Neuron (in vitro differentiated cells): Measurements from ENCODE around the gene TMEM81.

Source experiments
- H2AFZ ChIP-seq: one replicate; pipeline ENCODE4 v1.6.1; 2013; ENCODE audit warnings: low read depth, mild to moderate bottlenecking, inconsistent platforms, low read length, moderate library complexity
- H3K27me3 ChIP-seq: one replicate; pipeline ENCODE4 v1.6.1; 2013; ENCODE audit warnings: low read length; ENCODE audit not compliant: insufficient read depth
- H3K36me3 ChIP-seq: one replicate; pipeline ENCODE4 v1.6.1; 2013; ENCODE audit warnings: low read length; ENCODE audit not compliant: insufficient read depth
- H3K4me1 ChIP-seq: one replicate; pipeline ENCODE4 v1.6.1; 2013; ENCODE audit warnings: low read length; ENCODE audit not compliant: insufficient read depth
- H3K4me3 ChIP-seq: 2 replicates; pipeline ENCODE4 v1.5.1; 2013; ENCODE audit warnings: mild to moderate bottlenecking, low read length, moderate library complexity
- H3K9me3 ChIP-seq: one replicate; pipeline ENCODE4 v1.6.1; 2013; ENCODE audit warnings: low read length

Gene TMEM81

DNA sequence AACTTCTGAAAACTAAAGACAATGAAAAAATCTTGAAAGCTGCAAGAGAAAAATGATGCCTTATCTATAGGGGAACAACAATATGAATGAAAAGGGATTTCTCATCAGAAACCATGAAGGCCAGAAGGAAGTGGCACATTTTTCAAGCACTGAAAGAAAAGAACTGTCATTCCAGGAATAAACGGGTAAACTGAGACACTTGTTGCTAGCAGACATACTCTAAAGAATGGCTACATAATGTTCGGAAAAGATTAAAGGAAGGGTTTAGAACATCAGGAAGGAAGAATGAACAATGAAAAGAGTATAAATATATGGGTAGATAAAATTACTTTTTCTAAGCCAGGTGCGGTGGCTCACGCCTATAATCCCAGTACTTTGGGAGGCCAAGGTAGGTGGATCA is 23.1 kb upstream of the TMEM81 start:
- Histone ChIP-seq H3K36me3 (peaks cover 54% of the 10 kb centered on the region), H3K27me3 (no peaks in the 10 kb centered on the region)

DNA sequence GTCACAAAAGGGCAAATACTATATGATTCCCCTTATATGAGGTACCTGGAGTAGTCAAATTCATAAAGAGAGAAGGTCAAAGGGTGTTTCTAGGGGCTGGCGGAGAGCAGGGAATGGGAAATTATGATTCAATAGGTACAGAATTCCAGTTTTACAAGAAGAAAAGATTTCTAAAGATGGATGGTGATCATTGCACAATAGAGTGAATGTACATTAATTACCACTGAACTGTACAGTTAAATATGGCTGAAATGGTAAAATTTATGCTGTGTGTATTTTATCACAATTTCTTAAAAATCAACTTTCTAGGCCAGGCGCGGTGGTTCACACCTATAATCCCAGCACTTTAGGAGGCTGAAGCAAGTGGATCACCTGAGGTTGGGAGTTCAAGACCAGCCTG is 18.1 kb upstream of the TMEM81 start:
- H3K4me1 ChIP-seq, result no peaks in the 10 kb centered on the region
- no peaks in the 10 kb centered on the region for H3K9me3 ChIP-seq
- no peaks in the 10 kb centered on the region for H3K27me3 ChIP-seq
- peaks cover 78% of the 10 kb centered on the region for H3K36me3 ChIP-seq
- H2AFZ ChIP-seq, result no peak overlapping the region
- H3K4me3 ChIP-seq, result no peak overlapping the region

More for the DNA sequence above, 23.1 kb upstream of the TMEM81 start:
- Histone ChIP-seq H3K9me3 (no peaks in the 10 kb centered on the region), H3K4me3 (no peak overlapping the region), H3K4me1 (no peaks in the 10 kb centered on the region), H2AFZ (no peak overlapping the region)

DNA sequence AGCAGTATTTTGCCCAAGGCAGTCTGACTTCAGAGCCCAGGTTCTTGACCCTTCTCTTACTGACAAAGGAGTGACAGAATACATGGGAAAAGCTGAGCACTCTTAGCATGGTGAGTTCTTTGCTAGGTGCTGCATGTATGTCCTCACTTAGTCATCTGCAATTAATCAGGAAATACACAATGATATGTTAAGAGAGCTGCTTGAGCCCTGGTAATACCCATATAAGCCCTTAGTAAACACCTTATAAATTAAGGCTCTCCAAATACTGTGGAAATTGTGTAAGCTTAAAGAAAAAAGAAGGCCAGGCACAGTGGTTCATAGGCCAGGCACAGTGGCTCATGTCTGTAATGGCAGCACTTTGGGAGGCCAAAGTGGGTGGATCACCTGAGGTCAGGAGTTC is 14.0 kb upstream of the TMEM81 start:
- no peaks in the 10 kb centered on the region for H3K9me3 ChIP-seq

DNA sequence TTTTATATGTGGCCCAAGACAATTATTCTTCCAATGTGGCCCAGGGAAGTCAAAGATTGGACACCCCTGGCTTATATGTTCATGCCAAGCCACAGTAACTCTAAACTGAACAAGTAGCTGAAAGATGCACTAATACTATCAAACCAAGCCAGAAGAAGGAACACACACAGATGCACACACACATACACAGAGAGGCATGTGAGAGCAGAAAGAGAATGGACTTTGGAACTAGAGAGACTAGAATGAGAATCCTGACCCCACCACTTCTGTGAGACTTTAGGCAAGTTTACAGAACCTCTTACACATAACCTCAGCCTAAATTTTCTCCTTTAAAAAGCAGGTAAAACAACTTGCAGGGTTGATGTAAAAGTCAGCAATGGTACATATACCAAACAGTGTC is 11.2 kb upstream of the TMEM81 start:
- Histone ChIP-seq H3K9me3 (no peaks in the 10 kb centered on the region), H2AFZ (no peak overlapping the region), H3K27me3 (no peaks in the 10 kb centered on the region), H3K36me3 (peaks cover 80% of the 10 kb centered on the region), H3K4me3 (no peak overlapping the region), H3K4me1 (no peaks in the 10 kb centered on the region)

More for the DNA sequence above, 14.0 kb upstream of the TMEM81 start:
- H3K4me3 ChIP-seq, result no peak overlapping the region
- H2AFZ ChIP-seq, result no peak overlapping the region
- H3K36me3 ChIP-seq, result peaks cover 77% of the 10 kb centered on the region
- H3K27me3 ChIP-seq, result no peaks in the 10 kb centered on the region
- no peaks in the 10 kb centered on the region for H3K4me1 ChIP-seq

DNA sequence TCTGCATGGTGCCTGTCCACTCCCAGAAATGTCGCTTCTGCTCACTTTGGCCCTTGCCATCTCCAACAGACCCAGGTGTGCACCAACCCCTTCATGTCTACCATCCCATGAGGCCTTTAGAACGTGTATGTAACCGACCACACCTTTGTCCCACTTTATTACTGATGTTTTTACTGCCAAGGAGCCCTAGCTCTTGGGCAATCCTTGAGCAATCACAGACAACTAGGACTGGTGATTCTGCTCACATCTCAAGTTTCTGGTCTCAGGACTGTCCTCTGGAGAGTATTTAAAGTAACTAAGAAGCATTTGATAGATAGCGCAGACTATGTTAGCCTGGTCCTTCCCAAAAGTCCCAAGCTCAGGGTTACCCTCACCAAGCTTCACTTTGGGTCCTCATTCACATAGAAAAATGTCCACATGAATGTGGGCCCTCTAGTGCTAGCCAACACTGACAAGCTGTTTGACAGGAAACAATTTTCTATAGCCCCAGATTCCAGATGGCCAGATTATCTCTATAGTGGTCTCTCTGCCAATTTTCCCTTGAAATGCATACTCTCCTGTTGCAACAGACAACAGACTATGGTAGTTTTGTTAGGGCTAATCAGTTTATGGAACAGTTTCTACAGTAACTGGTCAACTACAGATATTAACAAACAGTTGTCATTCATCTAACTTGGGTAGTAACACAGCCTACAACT is 6.9 kb upstream of the TMEM81 start:
- no peaks in the 10 kb centered on the region for H3K4me1 ChIP-seq
- no peak overlapping the region for H2AFZ ChIP-seq
- H3K36me3 ChIP-seq, result peaks cover 73% of the 10 kb centered on the region
- H3K4me3 ChIP-seq, result no peak overlapping the region
- no peaks in the 10 kb centered on the region for H3K27me3 ChIP-seq
- H3K9me3 ChIP-seq, result no peaks in the 10 kb centered on the region

DNA sequence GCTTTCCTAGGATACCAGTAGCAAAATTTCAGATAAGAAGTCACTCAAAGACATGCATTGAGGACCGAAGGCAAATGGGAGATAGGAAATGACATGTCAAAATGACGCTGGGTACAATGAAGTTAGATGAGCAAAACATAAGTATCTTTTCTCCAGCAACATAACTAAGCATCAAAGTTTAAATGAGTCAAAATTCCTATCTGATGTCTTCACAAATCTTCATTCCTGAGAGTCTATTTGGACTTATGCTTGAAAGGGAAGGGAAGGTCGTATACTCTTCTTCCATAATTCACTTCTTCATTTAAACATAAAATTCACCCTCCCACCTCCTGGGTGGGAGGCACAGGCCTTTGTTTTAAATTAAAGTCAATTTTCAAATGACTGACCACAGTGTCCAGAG is 4.1 kb upstream of the TMEM81 start:
- no peaks in the 10 kb centered on the region for H3K4me1 ChIP-seq
- H3K9me3 ChIP-seq, result no peaks in the 10 kb centered on the region
- H3K4me3 ChIP-seq, result no peak overlapping the region
- H3K27me3 ChIP-seq, result no peaks in the 10 kb centered on the region
- no peak overlapping the region for H2AFZ ChIP-seq
- peaks cover 77% of the 10 kb centered on the region for H3K36me3 ChIP-seq

DNA sequence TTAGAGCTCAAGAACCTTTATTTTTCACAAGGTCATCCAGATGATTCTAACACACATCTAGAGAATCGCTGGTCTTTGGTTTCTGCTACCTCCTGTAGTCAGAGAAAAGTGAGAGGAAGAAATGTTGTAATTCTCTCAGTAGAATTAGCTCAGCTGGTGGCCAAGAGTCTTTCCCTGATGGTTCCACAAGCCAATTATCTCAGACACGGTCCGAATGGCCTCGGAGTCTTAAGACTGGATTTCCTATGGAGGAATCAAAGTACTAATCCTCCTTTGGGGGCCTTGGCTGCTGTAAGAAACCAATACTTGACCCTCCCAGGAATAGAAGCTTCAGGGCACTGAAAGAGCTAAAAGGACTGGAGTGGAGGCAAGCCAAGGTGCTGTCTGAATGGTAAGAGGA is 1.8 kb downstream of the TMEM81 start:
- Histone ChIP-seq H2AFZ (no peak overlapping the region), H3K4me1 (no peaks in the 10 kb centered on the region), H3K27me3 (no peaks in the 10 kb centered on the region), H3K36me3 (peaks cover 35% of the 10 kb centered on the region), H3K4me3 (no peak overlapping the region), H3K9me3 (no peaks in the 10 kb centered on the region)

DNA sequence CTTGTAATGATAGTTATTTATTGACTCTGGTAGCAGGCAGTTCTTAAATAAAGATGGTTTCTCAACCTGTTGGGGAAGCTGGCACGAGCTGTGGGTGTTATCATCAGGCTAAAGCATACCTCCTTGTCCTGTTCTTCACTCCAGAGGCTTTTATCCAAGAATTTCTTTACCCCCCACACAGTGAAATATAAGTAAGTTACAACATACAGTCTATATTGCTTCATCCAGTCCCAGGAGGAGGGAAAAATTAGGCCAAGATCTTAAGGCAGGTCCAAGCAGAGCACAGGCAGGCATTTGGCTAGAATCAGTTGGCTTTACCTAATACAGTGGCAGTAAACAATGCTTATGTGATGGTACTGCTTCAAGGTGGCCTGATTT is 6.3 kb downstream of the TMEM81 start:
- H3K4me3 ChIP-seq, result no peak overlapping the region
- no peaks in the 10 kb centered on the region for H3K9me3 ChIP-seq
- H3K27me3 ChIP-seq, result no peaks in the 10 kb centered on the region
- H2AFZ ChIP-seq, result no peak overlapping the region
- peaks cover 4% of the 10 kb centered on the region for H3K36me3 ChIP-seq
- H3K4me1 ChIP-seq, result no peaks in the 10 kb centered on the region

DNA sequence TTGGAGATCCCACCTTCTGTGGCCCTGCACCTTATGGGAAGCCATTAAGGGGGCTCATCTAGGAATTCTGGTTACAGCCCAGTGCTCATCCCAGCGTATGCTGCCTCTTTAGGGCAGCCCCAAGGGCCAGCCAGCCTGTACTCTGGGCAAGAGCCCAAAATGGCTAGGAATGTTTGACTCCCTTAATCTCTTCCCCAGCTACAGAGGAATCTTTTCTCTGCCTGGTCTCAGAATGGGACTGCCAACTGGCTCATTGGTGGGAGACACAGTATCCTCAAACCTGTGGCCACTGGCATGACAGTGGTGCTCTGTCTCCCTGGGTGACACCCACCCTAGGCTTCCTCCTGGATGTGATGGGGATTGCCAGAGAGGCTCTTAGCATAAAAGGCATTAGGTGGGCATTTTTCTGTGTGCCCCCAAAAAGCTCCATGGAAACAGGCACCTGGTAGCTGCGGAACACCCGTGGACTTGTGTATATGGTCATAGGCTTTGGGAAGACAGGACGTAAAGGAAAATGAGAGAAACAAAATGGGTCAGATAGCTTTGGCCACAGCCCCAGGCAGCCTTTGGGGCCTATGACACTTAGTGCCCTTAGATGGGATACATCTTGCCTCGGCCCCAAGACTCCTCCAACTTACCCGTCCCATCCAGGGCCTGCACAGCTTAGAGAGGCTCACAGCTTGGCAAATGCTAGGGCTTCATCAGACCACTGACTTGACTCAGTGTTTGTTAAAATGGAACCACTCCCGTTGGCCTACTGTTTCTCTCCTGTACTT is 6.9 kb downstream of the TMEM81 start:
- H3K9me3 ChIP-seq, result no peaks in the 10 kb centered on the region
- H3K4me1 ChIP-seq, result no peaks in the 10 kb centered on the region
- H2AFZ ChIP-seq, result no peak overlapping the region
- H3K36me3 ChIP-seq, result no peaks in the 10 kb centered on the region
- H3K4me3 ChIP-seq, result no peak overlapping the region
- no peaks in the 10 kb centered on the region for H3K27me3 ChIP-seq

DNA sequence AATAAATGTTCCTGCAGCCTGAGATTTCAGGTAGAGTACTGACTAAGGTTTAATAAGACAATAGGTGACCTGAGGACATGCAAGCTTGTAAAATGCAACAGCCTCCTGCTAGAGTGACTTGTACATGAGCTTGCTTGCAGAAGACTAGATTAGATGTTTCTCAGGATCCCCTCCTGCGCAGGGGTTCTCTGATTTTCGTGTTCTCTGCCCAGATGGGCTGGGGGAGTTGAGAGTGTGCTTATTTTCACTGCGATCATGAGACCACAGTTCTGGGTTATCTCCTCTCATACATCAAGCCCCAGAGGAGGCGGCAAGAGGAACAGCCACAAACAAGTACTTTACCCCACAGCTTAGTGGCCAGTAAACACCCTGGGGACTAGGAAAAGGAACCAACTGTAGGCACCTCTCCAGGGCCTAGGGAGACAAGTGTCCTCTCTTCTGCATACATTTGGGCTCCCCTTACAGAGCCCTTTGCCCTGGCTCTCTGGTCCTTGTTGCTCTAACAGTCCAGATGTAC is 8.0 kb downstream of the TMEM81 start:
- no peaks in the 10 kb centered on the region for H3K27me3 ChIP-seq
- no peak overlapping the region for H2AFZ ChIP-seq
- H3K9me3 ChIP-seq, result no peaks in the 10 kb centered on the region

DNA sequence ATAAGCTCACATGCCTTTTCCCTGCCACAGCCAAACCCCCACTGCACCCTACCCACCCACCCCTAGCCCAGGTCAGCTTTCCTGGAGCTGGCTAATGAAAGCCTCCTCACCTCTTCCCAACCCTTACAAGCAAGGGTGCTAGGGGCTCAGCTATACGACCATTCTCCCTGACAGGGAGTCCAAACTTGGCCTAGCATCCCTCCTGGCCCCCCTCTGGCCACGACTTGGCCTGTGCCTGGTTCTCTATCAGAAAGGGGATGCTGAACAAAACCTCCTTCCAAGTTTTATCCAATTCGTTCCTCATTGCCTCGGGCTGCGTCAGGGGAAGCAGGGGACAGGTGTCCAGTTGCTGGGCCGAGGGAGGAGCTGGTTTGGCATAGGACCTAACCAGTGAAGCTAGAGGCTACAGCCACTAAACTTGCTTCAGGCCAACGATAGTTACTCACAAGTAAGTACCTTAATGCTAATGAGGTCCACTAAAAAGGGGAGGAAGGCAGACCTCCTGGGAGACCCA is 8.6 kb downstream of the TMEM81 start:
- no peak overlapping the region for H2AFZ ChIP-seq
- H3K27me3 ChIP-seq, result no peaks in the 10 kb centered on the region
- peaks cover 4% of the 10 kb centered on the region for H3K4me1 ChIP-seq
- no peak overlapping the region for H3K4me3 ChIP-seq
- H3K9me3 ChIP-seq, result no peaks in the 10 kb centered on the region
- no peaks in the 10 kb centered on the region for H3K36me3 ChIP-seq

More for the DNA sequence above, 8.0 kb downstream of the TMEM81 start:
- H3K36me3 ChIP-seq, result no peaks in the 10 kb centered on the region
- H3K4me1 ChIP-seq, result peaks cover under 1% of the 10 kb centered on the region
- H3K4me3 ChIP-seq, result no peak overlapping the region

DNA sequence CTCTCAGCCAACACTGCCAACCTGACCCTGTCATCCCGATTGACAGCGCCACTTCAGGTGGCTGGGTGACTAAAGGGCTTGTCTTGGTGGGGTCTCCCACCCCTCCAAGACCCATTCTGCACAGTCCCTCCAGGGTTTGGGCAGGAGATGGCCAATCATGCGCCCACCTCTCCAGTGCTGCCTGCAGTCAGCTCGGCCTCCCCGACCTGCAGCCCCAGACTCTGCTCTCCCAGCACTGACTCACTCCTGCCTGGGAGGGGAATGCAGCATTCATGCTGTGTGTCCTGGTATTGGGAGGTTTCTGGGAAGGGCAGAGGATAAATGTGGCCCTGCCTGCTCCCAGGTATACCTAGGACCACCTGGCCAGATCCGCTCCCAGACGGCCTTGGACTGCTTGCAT is 9.7 kb downstream of the TMEM81 start:
- H3K4me1 ChIP-seq, result peaks cover 4% of the 10 kb centered on the region

DNA sequence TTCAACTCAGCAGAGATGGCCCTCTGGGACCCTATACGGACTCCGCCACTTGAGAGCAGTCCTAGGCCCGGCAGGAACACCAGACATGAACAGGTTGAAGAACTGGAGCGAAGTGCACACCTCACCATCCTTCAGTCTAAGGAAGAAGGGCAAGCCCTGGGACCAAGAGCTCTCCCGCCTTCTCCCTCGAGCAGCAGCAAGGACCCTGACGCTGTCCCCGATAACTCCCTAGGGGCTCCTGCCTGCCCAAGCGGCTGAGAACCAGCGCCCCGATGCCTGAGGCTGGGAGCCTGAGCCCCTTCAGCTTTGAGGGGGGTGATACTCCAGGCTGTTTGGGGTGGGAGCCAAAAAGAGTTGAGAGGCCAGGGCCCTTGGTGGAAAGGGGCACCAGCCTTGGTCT is 10.2 kb downstream of the TMEM81 start:
- Histone ChIP-seq H3K9me3 (no peaks in the 10 kb centered on the region), H3K4me3 (no peak overlapping the region), H3K36me3 (no peaks in the 10 kb centered on the region), H3K27me3 (no peaks in the 10 kb centered on the region), H2AFZ (no peak overlapping the region), H3K4me1 (peaks cover 4% of the 10 kb centered on the region)

More for the DNA sequence above, 9.7 kb downstream of the TMEM81 start:
- no peak overlapping the region for H3K4me3 ChIP-seq
- H2AFZ ChIP-seq, result no peak overlapping the region
- no peaks in the 10 kb centered on the region for H3K27me3 ChIP-seq
- H3K9me3 ChIP-seq, result no peaks in the 10 kb centered on the region
- H3K36me3 ChIP-seq, result no peaks in the 10 kb centered on the region
